ENCODE results near the gene GYS2.
"Not testable (repeated sequence)": the region's sequence is repeated elsewhere in the genome, so short reads cannot be mapped to it uniquely, and the experiment has no call there.

GYS2 gene

DNA sequence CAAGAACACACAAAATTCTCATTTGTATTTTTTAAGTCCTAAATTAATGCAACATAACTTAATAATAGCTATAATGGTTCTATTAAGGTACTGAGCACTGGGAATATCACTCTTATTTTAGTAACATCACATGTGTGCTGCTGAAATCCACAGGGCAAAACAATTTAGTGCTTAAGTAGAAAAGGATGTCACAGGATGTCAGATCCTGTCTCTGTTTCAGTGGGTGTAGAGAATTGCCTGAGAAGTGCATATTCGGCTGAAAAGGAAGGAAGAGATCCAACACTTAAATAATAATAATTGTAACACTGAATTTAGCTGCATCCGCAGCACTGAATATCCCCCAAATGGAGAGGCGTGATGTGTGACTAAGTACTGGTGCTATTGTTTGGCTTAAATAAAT, 44.4 kb upstream of the GYS2 start:
- H3F3A ChIP-seq (ENCODE audit: low read depth): no peaks in the 10 kb centered on the region
- H2AFZ ChIP-seq (ENCODE audit: low read length): no peak overlapping the region
- peaks cover 94% of the 10 kb centered on the region for H3K36me3 ChIP-seq (ENCODE audit: insufficient read depth, low read length)
- TF ChIP-seq, protein P1, sequence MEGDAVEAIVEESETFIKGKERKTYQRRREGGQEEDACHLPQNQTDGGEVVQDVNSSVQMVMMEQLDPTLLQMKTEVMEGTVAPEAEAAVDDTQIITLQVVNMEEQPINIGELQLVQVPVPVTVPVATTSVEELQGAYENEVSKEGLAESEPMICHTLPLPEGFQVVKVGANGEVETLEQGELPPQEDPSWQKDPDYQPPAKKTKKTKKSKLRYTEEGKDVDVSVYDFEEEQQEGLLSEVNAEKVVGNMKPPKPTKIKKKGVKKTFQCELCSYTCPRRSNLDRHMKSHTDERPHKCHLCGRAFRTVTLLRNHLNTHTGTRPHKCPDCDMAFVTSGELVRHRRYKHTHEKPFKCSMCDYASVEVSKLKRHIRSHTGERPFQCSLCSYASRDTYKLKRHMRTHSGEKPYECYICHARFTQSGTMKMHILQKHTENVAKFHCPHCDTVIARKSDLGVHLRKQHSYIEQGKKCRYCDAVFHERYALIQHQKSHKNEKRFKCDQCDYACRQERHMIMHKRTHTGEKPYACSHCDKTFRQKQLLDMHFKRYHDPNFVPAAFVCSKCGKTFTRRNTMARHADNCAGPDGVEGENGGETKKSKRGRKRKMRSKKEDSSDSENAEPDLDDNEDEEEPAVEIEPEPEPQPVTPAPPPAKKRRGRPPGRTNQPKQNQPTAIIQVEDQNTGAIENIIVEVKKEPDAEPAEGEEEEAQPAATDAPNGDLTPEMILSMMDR (conservative IDR thresholded peaks at IDR 0.05; ENCODE audit: low read length): no peak
- TF ChIP-seq EZH2phosphoT487 (IDR thresholded peaks at IDR 0.05; ENCODE audit: borderline replicate concordance): no peak
- no peaks in the 10 kb centered on the region for H3K9me3 ChIP-seq (ENCODE audit: insufficient read depth, low read depth, low read length)
- peaks cover 70% of the 10 kb centered on the region for H4K20me1 ChIP-seq (ENCODE audit: insufficient read depth, low read length, poor library complexity, severe bottlenecking)
- peak overlapping the region; percentile 38 for H3K4me2 ChIP-seq (ENCODE audit: low read depth, low read length, poor library complexity, severe bottlenecking)
- H3K9ac ChIP-seq (ENCODE audit: low read depth, low read length, poor library complexity, severe bottlenecking): no peak overlapping the region
- H3K4me3 ChIP-seq (ENCODE audit: low read length, poor library complexity, severe bottlenecking): no peak overlapping the region
- peaks cover 83% of the 10 kb centered on the region for H3K79me2 ChIP-seq (ENCODE audit: insufficient read depth, low read length)
- no peaks in the 10 kb centered on the region for H3K9me2 ChIP-seq (replicated peaks; ENCODE audit: low read depth, low read length)
- H3K4me1 ChIP-seq (ENCODE audit: insufficient read depth, low read length, poor library complexity, severe bottlenecking): peaks cover 42% of the 10 kb centered on the region
- H3K27me3 ChIP-seq (ENCODE audit: insufficient read depth, low read length, poor library complexity, severe bottlenecking): no peaks in the 10 kb centered on the region

DNA sequence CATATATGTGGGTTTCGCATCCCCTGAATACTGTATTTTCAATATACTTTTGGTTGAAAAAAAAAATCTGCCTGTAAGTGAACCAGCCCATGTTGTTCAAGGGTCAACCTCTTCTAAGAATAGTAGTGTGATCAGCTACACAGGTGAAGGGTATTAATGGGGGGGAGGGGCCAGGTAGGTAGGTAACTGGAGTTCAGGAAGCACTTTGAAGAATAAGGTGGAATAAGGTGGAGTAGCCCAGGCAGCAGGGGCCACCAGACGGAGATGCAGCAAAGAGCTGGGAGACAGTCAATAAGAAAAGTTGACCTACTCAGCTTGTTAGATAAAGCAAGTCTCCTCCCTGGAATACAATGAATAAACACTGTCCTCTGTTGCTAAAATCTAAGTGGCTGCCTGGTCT, 43.7 kb upstream of the GYS2 start:
- peak overlapping the region; percentile 38 for H3K4me2 ChIP-seq (ENCODE audit: low read depth, low read length, poor library complexity, severe bottlenecking)
- H4K20me1 ChIP-seq (ENCODE audit: insufficient read depth, low read length, poor library complexity, severe bottlenecking): peaks cover 70% of the 10 kb centered on the region
- H3K9ac ChIP-seq (ENCODE audit: low read depth, low read length, poor library complexity, severe bottlenecking): no peak overlapping the region
- no peak overlapping the region for H2AFZ ChIP-seq (ENCODE audit: low read length)
- H3K36me3 ChIP-seq (ENCODE audit: insufficient read depth, low read length): peaks cover 94% of the 10 kb centered on the region
- H3K4me1 ChIP-seq (ENCODE audit: insufficient read depth, low read length, poor library complexity, severe bottlenecking): peaks cover 38% of the 10 kb centered on the region
- H3K9me2 ChIP-seq (replicated peaks; ENCODE audit: low read depth, low read length): no peaks in the 10 kb centered on the region
- no peaks in the 10 kb centered on the region for H3K9me3 ChIP-seq (ENCODE audit: insufficient read depth, low read depth, low read length)
- no peaks in the 10 kb centered on the region for H3F3A ChIP-seq (ENCODE audit: low read depth)
- TF ChIP-seq, protein P1 (conservative IDR thresholded peaks at IDR 0.05; ENCODE audit: low read length): no peak
- no peak for TF ChIP-seq EZH2phosphoT487 (IDR thresholded peaks at IDR 0.05; ENCODE audit: borderline replicate concordance)
- peaks cover 83% of the 10 kb centered on the region for H3K79me2 ChIP-seq (ENCODE audit: insufficient read depth, low read length)
- no peaks in the 10 kb centered on the region for H3K27me3 ChIP-seq (ENCODE audit: insufficient read depth, low read length, poor library complexity, severe bottlenecking)
- no peak overlapping the region for H3K4me3 ChIP-seq (ENCODE audit: low read length, poor library complexity, severe bottlenecking)

DNA sequence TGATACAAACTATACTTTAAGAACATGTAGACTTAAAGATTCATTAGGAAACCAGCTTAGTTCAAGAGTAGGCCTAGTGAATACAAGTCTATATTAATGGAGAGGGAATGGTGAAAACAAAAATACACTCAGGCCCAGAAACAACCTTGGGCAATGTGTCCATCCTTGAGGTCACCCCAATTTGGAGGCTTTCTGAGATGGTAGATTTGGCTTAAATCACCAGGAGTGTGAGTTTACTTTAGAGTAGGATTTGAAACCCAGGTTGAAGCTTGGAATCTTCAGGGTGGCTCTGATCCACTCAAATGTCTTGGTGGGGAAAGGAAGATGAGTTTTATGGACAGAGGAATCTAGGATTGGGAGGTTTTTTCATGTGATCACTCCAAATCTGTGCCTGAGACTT, 42.5 kb upstream of the GYS2 start:
- Histone ChIP-seq H3K36me3 (ENCODE audit: insufficient read depth, low read length) (peaks cover 94% of the 10 kb centered on the region), H4K20me1 (ENCODE audit: insufficient read depth, low read length, poor library complexity, severe bottlenecking) (peaks cover 69% of the 10 kb centered on the region), H3K27me3 (ENCODE audit: insufficient read depth, low read length, poor library complexity, severe bottlenecking) (no peaks in the 10 kb centered on the region), H3K79me2 (ENCODE audit: insufficient read depth, low read length) (peaks cover 81% of the 10 kb centered on the region), H3K9me2 (replicated peaks; ENCODE audit: low read depth, low read length) (no peaks in the 10 kb centered on the region), H2AFZ (ENCODE audit: low read length) (no peak overlapping the region), H3K4me2 (ENCODE audit: low read depth, low read length, poor library complexity, severe bottlenecking) (no peak overlapping the region), H3F3A (ENCODE audit: low read depth) (no peaks in the 10 kb centered on the region), H3K9ac (ENCODE audit: low read depth, low read length, poor library complexity, severe bottlenecking) (no peak overlapping the region), H3K9me3 (ENCODE audit: insufficient read depth, low read depth, low read length) (no peaks in the 10 kb centered on the region), H3K4me1 (ENCODE audit: insufficient read depth, low read length, poor library complexity, severe bottlenecking) (peaks cover 28% of the 10 kb centered on the region), H3K4me3 (ENCODE audit: low read length, poor library complexity, severe bottlenecking) (no peak overlapping the region)
- TF ChIP-seq, protein P1 (conservative IDR thresholded peaks at IDR 0.05; ENCODE audit: low read length): no peak
- TF ChIP-seq EZH2phosphoT487 (IDR thresholded peaks at IDR 0.05; ENCODE audit: borderline replicate concordance): no peak

DNA sequence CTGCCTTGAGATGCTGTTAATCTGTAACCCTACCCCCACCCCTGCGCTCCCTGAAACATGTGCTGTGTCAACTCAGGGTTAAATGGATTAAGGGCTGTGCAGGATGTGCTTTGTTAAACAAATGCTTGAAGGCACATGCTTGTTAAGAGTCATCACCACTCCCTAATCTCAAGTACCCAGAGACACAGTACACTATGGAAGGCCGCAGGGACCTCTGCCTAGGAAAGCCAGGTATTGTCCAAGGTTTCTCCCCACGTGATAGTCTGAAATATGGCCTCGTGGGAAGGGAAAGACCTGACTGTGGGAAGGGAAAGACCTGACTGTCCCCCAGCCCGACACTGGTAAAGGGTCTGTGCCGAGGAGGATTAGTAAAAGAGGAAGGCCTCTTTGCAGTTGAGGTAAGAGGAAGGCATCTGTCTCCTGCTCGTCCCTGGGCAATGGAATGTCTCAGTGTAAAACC, 40.4 kb upstream of the GYS2 start:
- not testable (repeated sequence) for H3K4me3 ChIP-seq (ENCODE audit: low read length, poor library complexity, severe bottlenecking); H3F3A ChIP-seq (ENCODE audit: low read depth); H3K9ac ChIP-seq (ENCODE audit: low read depth, low read length, poor library complexity, severe bottlenecking); H3K9me2 ChIP-seq (replicated peaks; ENCODE audit: low read depth, low read length); H3K4me2 ChIP-seq (ENCODE audit: low read depth, low read length, poor library complexity, severe bottlenecking); H3K27me3 ChIP-seq (ENCODE audit: insufficient read depth, low read length, poor library complexity, severe bottlenecking); H3K9me3 ChIP-seq (ENCODE audit: insufficient read depth, low read depth, low read length); H2AFZ ChIP-seq (ENCODE audit: low read length)
- Histone ChIP-seq H4K20me1 (ENCODE audit: insufficient read depth, low read length, poor library complexity, severe bottlenecking) (peaks cover 66% of the 10 kb centered on the region), H3K4me1 (ENCODE audit: insufficient read depth, low read length, poor library complexity, severe bottlenecking) (peaks cover 25% of the 10 kb centered on the region), H3K79me2 (ENCODE audit: insufficient read depth, low read length) (peaks cover 78% of the 10 kb centered on the region), H3K36me3 (ENCODE audit: insufficient read depth, low read length) (peaks cover 92% of the 10 kb centered on the region)
